Body of pancreas (tissue), 4 donors: ENCODE measurements around the gene PLCXD3.

Experiments
- POLR2A ChIP-seq, 3 donors: fragments of 450-650 bp; IDR thresholded peaks; one replicate each; pipeline ENCODE4 v1.6.1; 2016; ENCODE audit warnings: antibody characterized with exemption in 3 of 3, mild to moderate bottlenecking in 2 of 3
- TF ChIP-seq, protein P1 (sequence below), 7 experiments: fragments of 450-650 bp in 4 of 7; fragments of 200-600 bp in 3 of 7; sonication (generic) in 3 of 7; IDR thresholded peaks; one replicate each; pipeline ENCODE4 v1.5.1; 2016 to 2019; ENCODE audit warnings: antibody characterized with exemption in 7 of 7

- TF ChIP-seq, protein P1, sequence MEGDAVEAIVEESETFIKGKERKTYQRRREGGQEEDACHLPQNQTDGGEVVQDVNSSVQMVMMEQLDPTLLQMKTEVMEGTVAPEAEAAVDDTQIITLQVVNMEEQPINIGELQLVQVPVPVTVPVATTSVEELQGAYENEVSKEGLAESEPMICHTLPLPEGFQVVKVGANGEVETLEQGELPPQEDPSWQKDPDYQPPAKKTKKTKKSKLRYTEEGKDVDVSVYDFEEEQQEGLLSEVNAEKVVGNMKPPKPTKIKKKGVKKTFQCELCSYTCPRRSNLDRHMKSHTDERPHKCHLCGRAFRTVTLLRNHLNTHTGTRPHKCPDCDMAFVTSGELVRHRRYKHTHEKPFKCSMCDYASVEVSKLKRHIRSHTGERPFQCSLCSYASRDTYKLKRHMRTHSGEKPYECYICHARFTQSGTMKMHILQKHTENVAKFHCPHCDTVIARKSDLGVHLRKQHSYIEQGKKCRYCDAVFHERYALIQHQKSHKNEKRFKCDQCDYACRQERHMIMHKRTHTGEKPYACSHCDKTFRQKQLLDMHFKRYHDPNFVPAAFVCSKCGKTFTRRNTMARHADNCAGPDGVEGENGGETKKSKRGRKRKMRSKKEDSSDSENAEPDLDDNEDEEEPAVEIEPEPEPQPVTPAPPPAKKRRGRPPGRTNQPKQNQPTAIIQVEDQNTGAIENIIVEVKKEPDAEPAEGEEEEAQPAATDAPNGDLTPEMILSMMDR (IDR thresholded peaks at IDR 0.05), result no peak
- no peak for TF ChIP-seq POLR2A (IDR thresholded peaks at IDR 0.05)
Measured at GRCh38 chr5:41465493-41466171, 44.8 kb downstream of the PLCXD3 start.
